Subcutaneous adipose tissue (tissue), 4 donors: ENCODE measurements around the gene NANOGP8. TPM values are rescaled to one million over a fixed set of nuclear protein-coding genes. Genes with fewer than 3 reads are reported as not detected.

ENCODE experiments used
- total RNA-seq, 4 donors: library from RNA; depleted of rRNA; stranded (reverse); fragments of >200 nt; gene quantifications; one replicate each; pipeline ENCODE4 v1.1.0, GENCODE V29; 2016
- TF ChIP-seq, protein P1 (sequence below): fragments of 450-650 bp; IDR thresholded peaks from one replicate; pipeline ENCODE4 v1.5.1; 2016; ENCODE audit warnings: low read depth, mild to moderate bottlenecking, control low read depth, antibody characterized with exemption, moderate library complexity

NANOGP8 gene
- total RNA-seq, 4 donors from 2014 or later, result 0.66 to 2.3 TPM; not detected in 2

DNA sequence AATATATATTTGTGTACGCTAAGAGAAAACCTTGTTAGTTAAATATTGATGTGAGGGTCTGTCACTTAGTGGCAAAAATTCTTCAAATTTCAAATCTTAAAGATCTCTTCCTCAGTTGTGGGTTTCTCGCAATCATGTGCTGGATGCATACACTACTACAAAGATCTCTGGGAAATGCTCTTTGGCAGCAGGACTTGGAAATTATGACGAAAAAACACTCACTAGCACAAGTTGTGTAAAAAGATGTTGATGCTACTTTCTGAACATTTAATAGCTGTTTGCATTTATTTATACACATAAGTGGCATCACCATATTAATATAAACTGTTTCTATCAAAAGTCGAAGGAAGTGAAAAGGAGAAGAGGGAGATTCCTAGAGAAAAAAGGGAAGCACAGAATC is 10.8 kb upstream of the NANOGP8 start:
- TF ChIP-seq, protein P1, sequence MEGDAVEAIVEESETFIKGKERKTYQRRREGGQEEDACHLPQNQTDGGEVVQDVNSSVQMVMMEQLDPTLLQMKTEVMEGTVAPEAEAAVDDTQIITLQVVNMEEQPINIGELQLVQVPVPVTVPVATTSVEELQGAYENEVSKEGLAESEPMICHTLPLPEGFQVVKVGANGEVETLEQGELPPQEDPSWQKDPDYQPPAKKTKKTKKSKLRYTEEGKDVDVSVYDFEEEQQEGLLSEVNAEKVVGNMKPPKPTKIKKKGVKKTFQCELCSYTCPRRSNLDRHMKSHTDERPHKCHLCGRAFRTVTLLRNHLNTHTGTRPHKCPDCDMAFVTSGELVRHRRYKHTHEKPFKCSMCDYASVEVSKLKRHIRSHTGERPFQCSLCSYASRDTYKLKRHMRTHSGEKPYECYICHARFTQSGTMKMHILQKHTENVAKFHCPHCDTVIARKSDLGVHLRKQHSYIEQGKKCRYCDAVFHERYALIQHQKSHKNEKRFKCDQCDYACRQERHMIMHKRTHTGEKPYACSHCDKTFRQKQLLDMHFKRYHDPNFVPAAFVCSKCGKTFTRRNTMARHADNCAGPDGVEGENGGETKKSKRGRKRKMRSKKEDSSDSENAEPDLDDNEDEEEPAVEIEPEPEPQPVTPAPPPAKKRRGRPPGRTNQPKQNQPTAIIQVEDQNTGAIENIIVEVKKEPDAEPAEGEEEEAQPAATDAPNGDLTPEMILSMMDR, result no peak

DNA sequence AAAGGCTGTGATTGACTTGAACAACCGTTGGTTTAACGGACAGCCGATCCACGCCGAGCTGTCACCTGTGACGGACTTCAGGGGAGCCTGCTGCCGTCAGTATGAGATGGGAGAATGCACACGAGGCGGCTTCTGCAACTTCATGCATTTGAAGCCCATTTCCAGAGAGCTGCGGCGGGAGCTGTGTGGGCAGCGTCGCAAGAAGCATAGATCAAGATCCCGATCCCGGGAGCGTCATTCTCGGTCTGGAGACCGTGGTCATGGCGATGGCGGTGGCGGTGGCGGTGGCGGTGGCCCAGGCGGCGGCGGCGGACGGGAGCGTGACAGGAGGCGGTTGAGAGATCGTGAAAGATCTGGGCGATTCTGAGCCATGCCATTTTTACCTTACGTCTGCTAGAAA is 7.8 kb upstream of the NANOGP8 start:
- TF ChIP-seq, protein P1, result no peak

DNA sequence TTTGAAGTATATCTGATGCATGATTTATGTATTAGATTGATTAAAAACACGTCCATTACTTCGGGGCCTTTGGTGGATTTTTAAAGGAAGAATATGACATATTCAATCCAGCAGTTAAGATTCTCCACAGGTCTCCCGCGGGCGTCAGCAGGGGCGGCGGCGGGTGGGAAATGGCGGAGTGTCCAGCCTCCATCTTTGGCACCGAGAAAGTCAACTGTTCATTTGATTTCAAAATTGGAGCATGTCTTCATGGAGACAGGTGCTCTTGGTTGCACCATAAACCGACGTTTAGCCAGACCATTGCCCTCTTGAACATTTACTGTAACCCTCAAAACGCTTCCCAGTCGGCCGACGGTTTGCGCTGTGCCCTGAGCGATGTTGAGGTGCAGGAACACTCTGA is 7.2 kb upstream of the NANOGP8 start:
- TF ChIP-seq, protein P1, result no peak

DNA sequence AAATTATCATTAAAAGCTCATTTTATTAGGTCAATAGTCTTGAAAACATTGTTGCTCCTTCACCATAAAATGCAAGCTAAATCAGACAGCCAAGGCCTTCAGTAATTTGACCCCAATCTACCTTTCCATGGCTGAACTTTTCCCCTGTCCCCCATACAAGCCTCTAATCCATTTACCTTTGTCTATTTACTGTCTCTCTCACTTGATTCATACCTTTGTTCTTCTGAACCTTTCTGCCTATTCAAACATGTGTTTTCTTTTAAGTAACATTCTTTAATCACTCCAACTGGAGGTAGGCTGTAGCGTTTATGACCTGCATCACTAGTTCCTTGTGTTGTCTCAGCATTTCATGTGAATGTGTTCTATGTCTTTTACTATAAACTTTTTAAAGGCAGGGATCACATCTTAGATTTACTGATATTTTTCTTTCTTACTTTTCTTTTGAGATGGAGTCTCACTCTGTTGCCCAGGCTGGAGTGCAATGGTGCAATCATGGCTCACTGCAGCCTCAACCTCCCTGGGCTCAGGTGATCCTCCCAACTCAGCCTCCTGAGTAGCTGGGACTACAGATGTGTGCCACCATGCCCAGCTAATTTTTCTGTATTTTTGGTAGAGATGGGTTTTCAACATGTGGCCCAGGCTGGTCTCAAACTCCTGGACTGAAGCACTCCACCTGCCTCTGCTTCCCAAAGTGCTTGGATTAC is 5.2 kb upstream of the NANOGP8 start:
- TF ChIP-seq, protein P1, result no peak

DNA sequence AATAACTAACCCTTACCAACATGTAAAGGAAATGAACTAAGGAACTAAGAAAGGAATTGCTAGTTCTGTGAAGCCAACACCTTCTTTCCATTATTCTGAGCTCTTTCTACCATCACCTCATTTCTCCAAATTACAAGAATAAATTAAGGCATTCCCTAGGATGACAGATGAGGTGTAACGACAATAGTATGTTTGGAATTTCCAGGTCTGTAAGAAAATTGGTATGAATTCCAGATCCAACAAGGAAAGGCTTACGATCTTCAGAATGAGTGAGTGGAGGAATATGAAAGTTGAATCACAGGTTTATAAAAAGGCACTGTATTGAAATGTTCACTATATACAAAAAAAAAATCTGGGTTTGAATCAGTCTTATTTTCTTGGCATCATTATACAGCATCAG is 4.5 kb upstream of the NANOGP8 start:
- TF ChIP-seq, protein P1, result no peak

DNA sequence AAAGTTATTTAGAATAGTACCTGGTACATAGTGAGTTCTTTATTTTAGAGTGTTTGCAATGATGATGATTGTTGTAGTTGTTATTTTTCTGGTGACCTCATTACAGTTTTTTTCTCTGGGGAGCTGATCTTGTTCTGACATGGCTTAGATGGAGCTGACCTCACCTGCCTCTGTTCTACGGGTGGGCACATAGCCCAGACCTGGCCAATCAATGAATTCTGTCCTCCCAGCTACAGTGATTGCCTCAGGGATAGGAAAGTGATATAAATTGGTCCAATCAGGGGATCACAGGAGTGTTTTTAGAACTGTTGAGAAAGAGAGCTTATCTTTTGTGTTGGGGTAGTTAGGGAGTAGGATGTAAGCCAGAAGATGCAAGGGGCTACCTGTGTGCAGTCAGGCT is 3.2 kb upstream of the NANOGP8 start:
- TF ChIP-seq, protein P1, result no peak

DNA sequence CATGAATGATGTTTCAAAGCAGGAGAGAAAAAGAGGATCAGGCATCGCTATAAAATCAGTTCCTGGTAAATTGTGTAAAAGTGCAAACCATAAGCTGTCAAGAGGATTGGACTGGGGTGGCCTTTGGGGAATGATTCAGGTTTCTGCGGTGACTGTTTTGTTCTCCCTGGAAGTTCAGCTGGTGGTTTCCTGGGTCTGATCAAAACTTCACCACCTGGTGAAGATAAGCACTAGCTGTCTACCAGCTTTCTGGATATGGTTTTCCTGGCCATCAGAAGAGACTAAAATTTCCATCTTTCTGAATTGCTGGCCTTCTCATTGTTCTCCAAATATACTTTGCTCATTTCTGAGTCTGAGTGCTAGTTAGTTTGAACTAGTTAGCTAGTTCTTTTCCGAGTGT is 2.7 kb upstream of the NANOGP8 start:
- TF ChIP-seq, protein P1, result no peak
